ENCODE results near the gene HMGA1. TPM values are rescaled to one million over a fixed set of nuclear protein-coding genes. Genes with fewer than 3 reads are reported as not detected.

The HMGA1 gene
- total and polyA plus RNA-seq, 2 of the 13 experiments (the other 11 are each of a cell fraction or from before 2014, with no cell fraction given): 117 to 145 TPM

GRCh38 chr6:34248727-34249468, 12.2 kb downstream of the HMGA1 start, which contains the start of gene SMIM29 (continued):
- no peak for TF ChIP-seq RBAK (CRISPR knock-in tag; IDR thresholded peaks at IDR 0.05)
- no peak for TF ChIP-seq FOXA1 (IDR thresholded peaks at IDR 0.05)
- TF ChIP-seq FOXA1 (CRISPR knock-in tag; IDR thresholded peaks at IDR 0.05): no peak
- no peak; the same call in 1 of the 2 replicates for TF ChIP-seq ZNF557 (CRISPR knock-in tag; IDR thresholded peaks at IDR 0.05)
- TF ChIP-seq ZNF761 (CRISPR knock-in tag; conservative IDR thresholded peaks at IDR 0.05): peak; percentile 89
- TF ChIP-seq TBP (CRISPR knock-in tag; IDR thresholded peaks at IDR 0.05): no peak
- TF ChIP-seq ZNF331 (CRISPR knock-in tag; IDR thresholded peaks at IDR 0.05): no peak
- 0 out of 2 replicates have a peak, but pooled peaks have one; percentile 11 for TF ChIP-seq ZNF124 (CRISPR knock-in tag; IDR thresholded peaks at IDR 0.05)
- TF ChIP-seq HNRNPLL (IDR thresholded peaks at IDR 0.05; ENCODE audit: low read depth, low read length, poor library complexity, severe bottlenecking): peak; percentile 97
- no peak for TF ChIP-seq ZNF251 (CRISPR knock-in tag; IDR thresholded peaks at IDR 0.05)
- no peak for TF ChIP-seq ZNF432 (CRISPR knock-in tag; IDR thresholded peaks at IDR 0.05; ENCODE audit: borderline replicate concordance)
- TF ChIP-seq, protein P1, sequence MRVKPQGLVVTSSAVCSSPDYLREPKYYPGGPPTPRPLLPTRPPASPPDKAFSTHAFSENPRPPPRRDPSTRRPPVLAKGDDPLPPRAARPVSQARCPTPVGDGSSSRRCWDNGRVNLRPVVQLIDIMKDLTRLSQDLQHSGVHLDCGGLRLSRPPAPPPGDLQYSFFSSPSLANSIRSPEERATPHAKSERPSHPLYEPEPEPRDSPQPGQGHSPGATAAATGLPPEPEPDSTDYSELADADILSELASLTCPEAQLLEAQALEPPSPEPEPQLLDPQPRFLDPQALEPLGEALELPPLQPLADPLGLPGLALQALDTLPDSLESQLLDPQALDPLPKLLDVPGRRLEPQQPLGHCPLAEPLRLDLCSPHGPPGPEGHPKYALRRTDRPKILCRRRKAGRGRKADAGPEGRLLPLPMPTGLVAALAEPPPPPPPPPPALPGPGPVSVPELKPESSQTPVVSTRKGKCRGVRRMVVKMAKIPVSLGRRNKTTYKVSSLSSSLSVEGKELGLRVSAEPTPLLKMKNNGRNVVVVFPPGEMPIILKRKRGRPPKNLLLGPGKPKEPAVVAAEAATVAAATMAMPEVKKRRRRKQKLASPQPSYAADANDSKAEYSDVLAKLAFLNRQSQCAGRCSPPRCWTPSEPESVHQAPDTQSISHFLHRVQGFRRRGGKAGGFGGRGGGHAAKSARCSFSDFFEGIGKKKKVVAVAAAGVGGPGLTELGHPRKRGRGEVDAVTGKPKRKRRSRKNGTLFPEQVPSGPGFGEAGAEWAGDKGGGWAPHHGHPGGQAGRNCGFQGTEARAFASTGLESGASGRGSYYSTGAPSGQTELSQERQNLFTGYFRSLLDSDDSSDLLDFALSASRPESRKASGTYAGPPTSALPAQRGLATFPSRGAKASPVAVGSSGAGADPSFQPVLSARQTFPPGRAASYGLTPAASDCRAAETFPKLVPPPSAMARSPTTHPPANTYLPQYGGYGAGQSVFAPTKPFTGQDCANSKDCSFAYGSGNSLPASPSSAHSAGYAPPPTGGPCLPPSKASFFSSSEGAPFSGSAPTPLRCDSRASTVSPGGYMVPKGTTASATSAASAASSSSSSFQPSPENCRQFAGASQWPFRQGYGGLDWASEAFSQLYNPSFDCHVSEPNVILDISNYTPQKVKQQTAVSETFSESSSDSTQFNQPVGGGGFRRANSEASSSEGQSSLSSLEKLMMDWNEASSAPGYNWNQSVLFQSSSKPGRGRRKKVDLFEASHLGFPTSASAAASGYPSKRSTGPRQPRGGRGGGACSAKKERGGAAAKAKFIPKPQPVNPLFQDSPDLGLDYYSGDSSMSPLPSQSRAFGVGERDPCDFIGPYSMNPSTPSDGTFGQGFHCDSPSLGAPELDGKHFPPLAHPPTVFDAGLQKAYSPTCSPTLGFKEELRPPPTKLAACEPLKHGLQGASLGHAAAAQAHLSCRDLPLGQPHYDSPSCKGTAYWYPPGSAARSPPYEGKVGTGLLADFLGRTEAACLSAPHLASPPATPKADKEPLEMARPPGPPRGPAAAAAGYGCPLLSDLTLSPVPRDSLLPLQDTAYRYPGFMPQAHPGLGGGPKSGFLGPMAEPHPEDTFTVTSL (CRISPR knock-in tag; IDR thresholded peaks at IDR 0.05; ENCODE audit: borderline replicate concordance): peak; percentile 88
- TF ChIP-seq TEF (CRISPR knock-in tag; IDR thresholded peaks at IDR 0.05): no peak
- no peak for TF ChIP-seq HMG20B (CRISPR knock-in tag; conservative IDR thresholded peaks at IDR 0.05)
- TF ChIP-seq, protein P2, sequence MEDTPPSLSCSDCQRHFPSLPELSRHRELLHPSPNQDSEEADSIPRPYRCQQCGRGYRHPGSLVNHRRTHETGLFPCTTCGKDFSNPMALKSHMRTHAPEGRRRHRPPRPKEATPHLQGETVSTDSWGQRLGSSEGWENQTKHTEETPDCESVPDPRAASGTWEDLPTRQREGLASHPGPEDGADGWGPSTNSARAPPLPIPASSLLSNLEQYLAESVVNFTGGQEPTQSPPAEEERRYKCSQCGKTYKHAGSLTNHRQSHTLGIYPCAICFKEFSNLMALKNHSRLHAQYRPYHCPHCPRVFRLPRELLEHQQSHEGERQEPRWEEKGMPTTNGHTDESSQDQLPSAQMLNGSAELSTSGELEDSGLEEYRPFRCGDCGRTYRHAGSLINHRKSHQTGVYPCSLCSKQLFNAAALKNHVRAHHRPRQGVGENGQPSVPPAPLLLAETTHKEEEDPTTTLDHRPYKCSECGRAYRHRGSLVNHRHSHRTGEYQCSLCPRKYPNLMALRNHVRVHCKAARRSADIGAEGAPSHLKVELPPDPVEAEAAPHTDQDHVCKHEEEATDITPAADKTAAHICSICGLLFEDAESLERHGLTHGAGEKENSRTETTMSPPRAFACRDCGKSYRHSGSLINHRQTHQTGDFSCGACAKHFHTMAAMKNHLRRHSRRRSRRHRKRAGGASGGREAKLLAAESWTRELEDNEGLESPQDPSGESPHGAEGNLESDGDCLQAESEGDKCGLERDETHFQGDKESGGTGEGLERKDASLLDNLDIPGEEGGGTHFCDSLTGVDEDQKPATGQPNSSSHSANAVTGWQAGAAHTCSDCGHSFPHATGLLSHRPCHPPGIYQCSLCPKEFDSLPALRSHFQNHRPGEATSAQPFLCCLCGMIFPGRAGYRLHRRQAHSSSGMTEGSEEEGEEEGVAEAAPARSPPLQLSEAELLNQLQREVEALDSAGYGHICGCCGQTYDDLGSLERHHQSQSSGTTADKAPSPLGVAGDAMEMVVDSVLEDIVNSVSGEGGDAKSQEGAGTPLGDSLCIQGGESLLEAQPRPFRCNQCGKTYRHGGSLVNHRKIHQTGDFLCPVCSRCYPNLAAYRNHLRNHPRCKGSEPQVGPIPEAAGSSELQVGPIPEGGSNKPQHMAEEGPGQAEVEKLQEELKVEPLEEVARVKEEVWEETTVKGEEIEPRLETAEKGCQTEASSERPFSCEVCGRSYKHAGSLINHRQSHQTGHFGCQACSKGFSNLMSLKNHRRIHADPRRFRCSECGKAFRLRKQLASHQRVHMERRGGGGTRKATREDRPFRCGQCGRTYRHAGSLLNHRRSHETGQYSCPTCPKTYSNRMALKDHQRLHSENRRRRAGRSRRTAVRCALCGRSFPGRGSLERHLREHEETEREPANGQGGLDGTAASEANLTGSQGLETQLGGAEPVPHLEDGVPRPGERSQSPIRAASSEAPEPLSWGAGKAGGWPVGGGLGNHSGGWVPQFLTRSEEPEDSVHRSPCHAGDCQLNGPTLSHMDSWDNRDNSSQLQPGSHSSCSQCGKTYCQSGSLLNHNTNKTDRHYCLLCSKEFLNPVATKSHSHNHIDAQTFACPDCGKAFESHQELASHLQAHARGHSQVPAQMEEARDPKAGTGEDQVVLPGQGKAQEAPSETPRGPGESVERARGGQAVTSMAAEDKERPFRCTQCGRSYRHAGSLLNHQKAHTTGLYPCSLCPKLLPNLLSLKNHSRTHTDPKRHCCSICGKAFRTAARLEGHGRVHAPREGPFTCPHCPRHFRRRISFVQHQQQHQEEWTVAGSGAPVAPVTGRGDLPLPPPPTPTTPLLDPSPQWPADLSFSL (CRISPR knock-in tag; IDR thresholded peaks at IDR 0.05): no peak
- TF ChIP-seq KMT2A (CRISPR knock-in tag; IDR thresholded peaks at IDR 0.05): peak; percentile 79; the same call in 1 of the 2 replicates

All from HepG2 (cell line).